ENCODE results near the gene NACA. TPM values are rescaled to one million over a fixed set of nuclear protein-coding genes. Genes with fewer than 3 reads are reported as not detected.

NACA gene
- total and polyA plus RNA-seq, 2 of the 13 experiments (the other 11 are each of a cell fraction or from before 2014, with no cell fraction given), result 799 to 1,700 TPM

DNA sequence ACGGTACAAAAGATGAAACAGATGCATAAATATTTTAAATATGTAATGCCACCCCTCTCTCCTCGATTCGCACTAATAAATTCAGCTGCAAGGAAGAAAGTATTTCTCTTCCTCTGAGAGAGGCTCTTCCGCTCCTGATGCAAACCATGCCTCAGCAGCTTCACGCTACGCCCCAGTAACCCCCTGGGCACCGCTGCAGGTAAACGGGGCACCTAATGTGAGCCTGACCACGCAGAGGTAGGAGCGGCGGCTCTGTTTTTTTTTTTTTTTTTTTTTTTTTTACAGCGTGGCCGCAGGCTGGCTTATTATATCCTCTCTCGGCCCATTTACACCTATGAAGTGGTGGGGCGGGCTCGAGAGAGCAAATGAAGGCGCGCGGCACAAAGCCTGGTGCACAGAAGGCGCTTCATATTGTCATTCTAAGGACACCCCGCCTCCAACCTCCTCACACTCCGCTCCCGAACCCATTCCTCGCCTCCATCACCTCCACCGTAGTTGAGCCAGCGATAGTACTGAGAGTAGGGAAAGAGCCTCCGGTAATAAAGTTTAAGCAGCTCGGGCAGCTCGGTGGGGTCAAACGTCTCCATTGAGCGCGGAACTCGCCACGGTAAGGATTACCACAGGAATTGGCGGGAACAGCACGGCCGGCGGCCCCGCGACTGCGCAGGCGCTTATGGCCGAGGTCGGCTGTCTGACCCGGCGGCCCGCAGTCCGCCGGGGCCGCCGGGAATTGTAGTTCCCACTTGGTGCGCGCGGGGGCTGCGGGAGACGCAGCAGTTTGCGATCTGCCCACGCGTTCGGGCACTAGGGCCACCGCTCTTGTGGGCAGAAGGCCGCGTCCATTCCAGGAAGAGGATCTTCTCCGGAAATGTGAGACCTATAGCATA, 26.9 kb upstream of the NACA start, which contains the start of gene PRIM1 (continued):
- TF ChIP-seq AGO1 (IDR thresholded peaks at IDR 0.05; ENCODE audit: low read depth, low read length, poor library complexity, severe bottlenecking), result peak; percentile 54
- TF ChIP-seq ZBTB42 (CRISPR knock-in tag; IDR thresholded peaks at IDR 0.05), result no peak
- TF ChIP-seq MAFF (IDR thresholded peaks at IDR 0.05; ENCODE audit: low read depth, low read length), result no peak
- no peak for TF ChIP-seq SP140L (CRISPR knock-in tag; IDR thresholded peaks at IDR 0.05; ENCODE audit: borderline replicate concordance)
- TF ChIP-seq NFYC (CRISPR knock-in tag; IDR thresholded peaks at IDR 0.05), result no peak
- TF ChIP-seq PAX8 (CRISPR knock-in tag; IDR thresholded peaks at IDR 0.05; ENCODE audit: borderline replicate concordance), result no peak
- no peak for TF ChIP-seq ZBTB21 (CRISPR knock-in tag; IDR thresholded peaks at IDR 0.05)
- no peak for TF ChIP-seq ZSCAN22 (CRISPR knock-in tag; IDR thresholded peaks at IDR 0.05)
- TF ChIP-seq, protein P1, sequence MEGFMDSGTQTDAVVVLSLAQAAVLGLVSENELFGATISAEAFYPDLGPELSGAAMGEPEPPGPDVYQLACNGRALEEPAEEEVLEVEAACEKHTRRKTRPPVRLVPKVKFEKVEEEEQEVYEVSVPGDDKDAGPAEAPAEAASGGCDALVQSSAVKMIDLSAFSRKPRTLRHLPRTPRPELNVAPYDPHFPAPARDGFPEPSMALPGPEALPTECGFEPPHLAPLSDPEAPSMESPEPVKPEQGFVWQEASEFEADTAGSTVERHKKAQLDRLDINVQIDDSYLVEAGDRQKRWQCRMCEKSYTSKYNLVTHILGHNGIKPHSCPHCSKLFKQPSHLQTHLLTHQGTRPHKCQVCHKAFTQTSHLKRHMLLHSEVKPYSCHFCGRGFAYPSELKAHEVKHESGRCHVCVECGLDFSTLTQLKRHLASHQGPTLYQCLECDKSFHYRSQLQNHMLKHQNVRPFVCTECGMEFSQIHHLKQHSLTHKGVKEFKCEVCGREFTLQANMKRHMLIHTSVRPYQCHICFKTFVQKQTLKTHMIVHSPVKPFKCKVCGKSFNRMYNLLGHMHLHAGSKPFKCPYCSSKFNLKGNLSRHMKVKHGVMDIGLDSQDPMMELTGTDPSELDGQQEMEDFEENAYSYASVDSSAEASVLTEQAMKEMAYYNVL (CRISPR knock-in tag; IDR thresholded peaks at IDR 0.05; ENCODE audit: borderline replicate concordance), result no peak
- no peak for TF ChIP-seq NONO (IDR thresholded peaks at IDR 0.05)
- TF ChIP-seq NONO (CRISPR knock-in tag; conservative IDR thresholded peaks at IDR 0.05), result peak; percentile 64; the same call in 1 of the 2 replicates
- TF ChIP-seq ZNF792 (CRISPR knock-in tag; IDR thresholded peaks at IDR 0.05), result 0 out of 2 replicates have a peak, but pooled peaks have one; percentile 27
- no peak for TF ChIP-seq MXD3 (CRISPR knock-in tag; IDR thresholded peaks at IDR 0.05)
- TF ChIP-seq DPF2 (CRISPR knock-in tag; IDR thresholded peaks at IDR 0.05; ENCODE audit: borderline replicate concordance, low read depth), result no peak
- no peak for TF ChIP-seq HINFP (CRISPR knock-in tag; IDR thresholded peaks at IDR 0.05; ENCODE audit: low read depth)
- TF ChIP-seq ZNF10 (CRISPR knock-in tag; IDR thresholded peaks at IDR 0.05; ENCODE audit: borderline replicate concordance, low read depth), result no peak
- no peak for TF ChIP-seq FOSL1 (CRISPR knock-in tag; IDR thresholded peaks at IDR 0.05; ENCODE audit: borderline replicate concordance)
- TF ChIP-seq GATAD2A (CRISPR knock-in tag; IDR thresholded peaks at IDR 0.05), result peak; percentile 8; the same call in 1 of the 2 replicates
- no peak for TF ChIP-seq ZNF12 (CRISPR knock-in tag; IDR thresholded peaks at IDR 0.05)
- TF ChIP-seq ZFP37 (CRISPR knock-in tag; IDR thresholded peaks at IDR 0.05; ENCODE audit: borderline replicate concordance), result no peak
- TF ChIP-seq CREB1 (IDR thresholded peaks at IDR 0.05), result no peak
- no peak for TF ChIP-seq CREB1 (CRISPR knock-in tag; IDR thresholded peaks at IDR 0.05)
- no peak for TF ChIP-seq HDAC2 (CRISPR knock-in tag; IDR thresholded peaks at IDR 0.05)
- TF ChIP-seq ARNT (IDR thresholded peaks at IDR 0.05), result no peak
- TF ChIP-seq, protein P2, sequence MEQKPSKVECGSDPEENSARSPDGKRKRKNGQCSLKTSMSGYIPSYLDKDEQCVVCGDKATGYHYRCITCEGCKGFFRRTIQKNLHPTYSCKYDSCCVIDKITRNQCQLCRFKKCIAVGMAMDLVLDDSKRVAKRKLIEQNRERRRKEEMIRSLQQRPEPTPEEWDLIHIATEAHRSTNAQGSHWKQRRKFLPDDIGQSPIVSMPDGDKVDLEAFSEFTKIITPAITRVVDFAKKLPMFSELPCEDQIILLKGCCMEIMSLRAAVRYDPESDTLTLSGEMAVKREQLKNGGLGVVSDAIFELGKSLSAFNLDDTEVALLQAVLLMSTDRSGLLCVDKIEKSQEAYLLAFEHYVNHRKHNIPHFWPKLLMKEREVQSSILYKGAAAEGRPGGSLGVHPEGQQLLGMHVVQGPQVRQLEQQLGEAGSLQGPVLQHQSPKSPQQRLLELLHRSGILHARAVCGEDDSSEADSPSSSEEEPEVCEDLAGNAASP (CRISPR knock-in tag; IDR thresholded peaks at IDR 0.05; ENCODE audit: borderline replicate concordance), result 0 out of 2 replicates have a peak, but pooled peaks have one; percentile 6
- TF ChIP-seq POLR2G (IDR thresholded peaks at IDR 0.05; ENCODE audit: low read depth, low read length), result peak; percentile 64
- no peak for TF ChIP-seq IRX3 (CRISPR knock-in tag; IDR thresholded peaks at IDR 0.05; ENCODE audit: borderline replicate concordance, low read depth)
